CD14-positive monocyte (primary cell): Measurements from ENCODE around the gene ADO. TPM values are rescaled to one million over a fixed set of nuclear protein-coding genes. Genes with fewer than 3 reads are reported as not detected.

Experiments
- DNase-seq, 3 donors: peaks; one replicate each; pipeline ENCODE4 v3.0.0-alpha.2; 2011 to 2022
- H2AFZ ChIP-seq: 2 replicates; pipeline ENCODE4 v1.6.0; 2012; ENCODE audit warnings: mild to moderate bottlenecking, low read depth, low read length, inconsistent platforms; ENCODE audit not compliant: insufficient read depth, poor library complexity, severe bottlenecking
- H3K27ac ChIP-seq, 2 donors: 1 replicate in 1 of 2; 2 replicates in 1 of 2; pipeline ENCODE4 v1.5.1; 2012 to 2013; ENCODE audit warnings: low read length in 2 of 2, control low read depth in 1 of 2, inconsistent platforms in 1 of 2, low read depth in 1 of 2, mild to moderate bottlenecking in 1 of 2
- H3K27me3 ChIP-seq, 2 donors: one replicate each; pipeline versions ENCODE4 v1.6.0 to v1.6.1; 2011 to 2013; ENCODE audit warnings: low read length in 2 of 2; ENCODE audit not compliant: control insufficient read depth in 2 of 2, insufficient read depth in 2 of 2
- H3K36me3 ChIP-seq, 2 donors: replicated peaks in 1 of 2; 1 replicate in 1 of 2; 2 replicates in 1 of 2; pipeline versions ENCODE4 v1.5.1 to v1.6.1; 2012 to 2013; ENCODE audit warnings: low read length in 2 of 2, control low read depth in 1 of 2, inconsistent platforms in 1 of 2, mild to moderate bottlenecking in 1 of 2; ENCODE audit not compliant: insufficient read depth in 2 of 2, control insufficient read depth in 1 of 2
- H3K4me1 ChIP-seq, 2 donors: 1 replicate in 1 of 2; 2 replicates in 1 of 2; pipeline versions ENCODE4 v1.5.1 to v1.6.1; 2012 to 2013; ENCODE audit warnings: low read length in 2 of 2, control low read depth in 1 of 2, inconsistent platforms in 1 of 2, mild to moderate bottlenecking in 1 of 2, moderate library complexity in 1 of 2; ENCODE audit not compliant: insufficient read depth in 2 of 2, control insufficient read depth in 1 of 2
- H3K4me2 ChIP-seq: replicated peaks from 2 replicates; pipeline ENCODE3; 2012; ENCODE audit warnings: low read length, moderate library complexity, mild to moderate bottlenecking; ENCODE audit not compliant: poor library complexity, severe bottlenecking; ENCODE audit errors: extremely low read depth
- H3K4me3 ChIP-seq, 3 experiments: fragments of 200-600 bp in 1 of 3; sonication (generic) in 1 of 3; replicated peaks in 1 of 3; 1 replicate in 2 of 3; 2 replicates in 1 of 3; pipeline ENCODE4 v1.5.1; 2011 to 2013; ENCODE audit warnings: low read length in 3 of 3, mild to moderate bottlenecking in 3 of 3, control low read depth in 2 of 3, low read depth in 2 of 3, inconsistent platforms in 1 of 3, moderate library complexity in 1 of 3
- H3K79me2 ChIP-seq: 2 replicates; pipeline ENCODE4 v1.6.0; 2012; ENCODE audit warnings: mild to moderate bottlenecking, control low read depth, inconsistent platforms, low read length, moderate library complexity; ENCODE audit not compliant: insufficient read depth
- H3K9ac ChIP-seq: 2 replicates; pipeline ENCODE4 v1.6.0; 2017; ENCODE audit warnings: low read length, mild to moderate bottlenecking; ENCODE audit not compliant: insufficient read depth, poor library complexity, severe bottlenecking
- H3K9me3 ChIP-seq, 2 donors: replicated peaks in 1 of 2; 1 replicate in 1 of 2; 2 replicates in 1 of 2; pipeline versions ENCODE4 v1.5.1 to v1.6.1; 2012 to 2013; ENCODE audit warnings: low read length in 2 of 2, control low read depth in 1 of 2; ENCODE audit not compliant: control insufficient read depth in 1 of 2, insufficient read depth in 1 of 2
- H4K20me1 ChIP-seq: 2 replicates; pipeline ENCODE4 v1.6.0; 2012; ENCODE audit warnings: mild to moderate bottlenecking, low read length, control low read depth, moderate library complexity; ENCODE audit not compliant: insufficient read depth
- H3K27ac Mint-ChIP-seq, 7 donors: one replicate each; pipeline ENCODE4 v1.8.0; 2020; ENCODE audit warnings: mild to moderate bottlenecking in 7 of 7, mixed read lengths in 7 of 7, moderate library complexity in 6 of 7, inconsistent platforms in 2 of 7
- H3K27me3 Mint-ChIP-seq, 3 donors: one replicate each; pipeline ENCODE4 v1.8.0; 2021 to 2022; ENCODE audit warnings: low read depth in 3 of 3, mild to moderate bottlenecking in 3 of 3, mixed read lengths in 3 of 3, moderate library complexity in 3 of 3, inconsistent platforms in 1 of 3
- H3K36me3 Mint-ChIP-seq, 2 donors: one replicate each; pipeline ENCODE4 v1.8.0; 2020; ENCODE audit warnings: mixed read lengths in 2 of 2, inconsistent platforms in 1 of 2, mild to moderate bottlenecking in 1 of 2
- H3K4me1 Mint-ChIP-seq: one replicate; pipeline ENCODE4 v1.8.0; 2020; ENCODE audit warnings: mild to moderate bottlenecking, mixed read lengths
- H3K4me3 Mint-ChIP-seq, 2 donors: one replicate each; pipeline ENCODE4 v1.8.0; 2020; ENCODE audit warnings: mild to moderate bottlenecking in 2 of 2, mixed read lengths in 2 of 2, moderate library complexity in 1 of 2
- H3K9me3 Mint-ChIP-seq, 7 donors: one replicate each; pipeline ENCODE4 v1.8.0; 2020 to 2022; ENCODE audit warnings: mixed read lengths in 7 of 7, mild to moderate bottlenecking in 6 of 7, moderate library complexity in 6 of 7, inconsistent platforms in 2 of 7
- WGBS: methylation state at CpG from one replicate; pipeline ENCODE4 v1.1.5; 2013; ENCODE audit warnings: missing lambda C conversion rate; ENCODE audit not compliant: insufficient coverage; 5-methylcytosine and 5-hydroxymethylcytosine counted together
- intact Hi-C, 2 donors: fragments of 100-400 bp; cut with micrococcal nuclease; formaldehyde crosslinking; loops; one replicate each; pipeline versions ENCODE4 v1.15.0 to v1.15.1; 2023
- polyA plus RNA-seq, 3 donors: library from polyadenylated mRNA; depleted of rRNA in 1 of 3; unstranded in 2 of 3; stranded (reverse) in 1 of 3; fragments of 300-500 nt in 2 of 3; fragments of >200 nt in 1 of 3; fragmentation: Illumina TruSeq in 2 of 3; gene quantifications; 1 replicate in 2 of 3; 2 replicates in 1 of 3; pipeline ENCODE4 v1.2.3, GENCODE V29; 2012 to 2021
- TF ChIP-seq, protein P1 (sequence below): fragments of 200-600 bp; IDR thresholded peaks from one replicate; pipeline ENCODE4 v1.8.0; 2022; ENCODE audit warnings: antibody characterized with exemption, mild to moderate bottlenecking

The ADO gene
- polyA plus RNA-seq, 3 donors = 5.7 to 7.0 (median 6.2) TPM

DNA sequence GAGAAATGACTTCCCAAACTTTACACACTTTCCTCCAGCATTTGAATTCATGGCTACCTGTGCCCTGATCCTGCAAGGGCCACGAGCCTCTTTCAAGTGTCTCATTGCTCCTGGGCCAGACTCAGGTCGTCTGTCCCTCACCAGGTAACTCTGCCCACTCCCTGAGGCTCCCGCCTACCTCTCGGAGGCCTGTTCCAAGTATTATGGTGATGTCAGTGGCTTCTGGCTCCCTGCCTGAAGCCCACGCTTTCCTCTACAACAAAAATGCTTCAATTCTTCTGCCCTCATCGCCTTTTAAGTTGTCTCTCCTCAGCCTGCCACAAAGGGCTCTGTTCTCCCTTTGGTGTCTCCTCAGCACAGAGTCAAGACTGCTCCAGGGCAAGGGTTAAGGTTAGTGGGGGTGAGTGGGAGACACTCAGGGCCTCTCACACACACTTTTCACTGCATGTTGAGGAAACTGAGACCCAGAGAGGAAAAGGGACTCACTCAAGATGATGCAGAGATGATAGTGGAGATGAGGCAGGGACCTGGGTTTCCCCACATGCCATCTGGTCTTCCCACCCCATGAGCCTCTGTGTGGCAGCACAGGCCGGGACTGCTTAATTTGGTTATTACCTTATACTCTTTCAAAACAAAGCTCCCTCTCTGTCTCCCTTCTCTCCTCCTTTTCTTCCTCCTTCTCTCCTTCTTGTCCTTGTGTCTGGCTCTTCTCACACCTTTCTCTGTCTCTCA lies 39.9 kb downstream of the ADO start:
- intact Hi-C loops = no loop called here

DNA sequence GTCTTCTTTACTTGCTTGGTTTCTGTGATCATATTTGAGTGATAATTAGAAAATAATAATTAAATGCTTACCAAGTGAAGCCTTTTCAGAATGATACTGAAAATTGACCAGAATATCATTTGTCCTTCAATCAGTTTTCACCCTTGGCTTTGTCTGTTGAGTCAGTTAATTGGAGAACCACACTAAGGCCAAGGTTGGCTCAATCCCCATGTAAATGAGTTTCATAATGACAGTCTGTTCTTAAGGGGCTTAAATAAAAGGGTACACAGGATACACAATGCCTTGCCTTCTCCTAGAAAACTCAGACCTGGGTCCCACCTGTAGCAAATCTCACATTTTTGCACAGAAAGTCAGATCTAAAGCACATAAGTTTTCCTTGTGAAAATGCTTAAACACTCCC lies 42.9 kb downstream of the ADO start:
- peaks cover 1 to 6% (median 5%) of the 10 kb centered on the region in 3 donors for H3K27me3 Mint-ChIP-seq
- Histone ChIP-seq H3K36me3 (no peaks in the 10 kb centered on the region), H3K4me3 (no peak overlapping the region), H3K4me1 (peaks cover 16 to 25% of the 10 kb centered on the region in 2 donors), H4K20me1 (no peaks in the 10 kb centered on the region), H3K9ac (no peak overlapping the region), H3K79me2 (no peaks in the 10 kb centered on the region), H3K4me2 (no peak overlapping the region), H3K27ac (no peak overlapping the region), H3K9me3 (peaks cover 8 to 16% of the 10 kb centered on the region in 2 donors), H3K27me3 (no peaks in the 10 kb centered on the region), H2AFZ (no peak overlapping the region)
- no peak for DNase-seq
- intact Hi-C loops = no loop called here
- peaks cover 7 to 27% (median 23%) of the 10 kb centered on the region in 7 donors for H3K9me3 Mint-ChIP-seq
- H3K36me3 Mint-ChIP-seq = no peaks in the 10 kb centered on the region
- H3K27ac Mint-ChIP-seq = no peak overlapping the region
- H3K4me1 Mint-ChIP-seq = peaks cover 25% of the 10 kb centered on the region
- no peak overlapping the region for H3K4me3 Mint-ChIP-seq
- TF ChIP-seq, protein P1, sequence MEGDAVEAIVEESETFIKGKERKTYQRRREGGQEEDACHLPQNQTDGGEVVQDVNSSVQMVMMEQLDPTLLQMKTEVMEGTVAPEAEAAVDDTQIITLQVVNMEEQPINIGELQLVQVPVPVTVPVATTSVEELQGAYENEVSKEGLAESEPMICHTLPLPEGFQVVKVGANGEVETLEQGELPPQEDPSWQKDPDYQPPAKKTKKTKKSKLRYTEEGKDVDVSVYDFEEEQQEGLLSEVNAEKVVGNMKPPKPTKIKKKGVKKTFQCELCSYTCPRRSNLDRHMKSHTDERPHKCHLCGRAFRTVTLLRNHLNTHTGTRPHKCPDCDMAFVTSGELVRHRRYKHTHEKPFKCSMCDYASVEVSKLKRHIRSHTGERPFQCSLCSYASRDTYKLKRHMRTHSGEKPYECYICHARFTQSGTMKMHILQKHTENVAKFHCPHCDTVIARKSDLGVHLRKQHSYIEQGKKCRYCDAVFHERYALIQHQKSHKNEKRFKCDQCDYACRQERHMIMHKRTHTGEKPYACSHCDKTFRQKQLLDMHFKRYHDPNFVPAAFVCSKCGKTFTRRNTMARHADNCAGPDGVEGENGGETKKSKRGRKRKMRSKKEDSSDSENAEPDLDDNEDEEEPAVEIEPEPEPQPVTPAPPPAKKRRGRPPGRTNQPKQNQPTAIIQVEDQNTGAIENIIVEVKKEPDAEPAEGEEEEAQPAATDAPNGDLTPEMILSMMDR = no peak

More for the DNA sequence above, 39.9 kb downstream of the ADO start:
- Histone ChIP-seq H3K27ac (no peak overlapping the region), H3K79me2 (no peaks in the 10 kb centered on the region), H3K4me1 (peaks cover 3 to 5% of the 10 kb centered on the region in 2 donors), H3K4me2 (no peak overlapping the region), H3K9me3 (peaks cover 8 to 16% of the 10 kb centered on the region in 2 donors), H3K27me3 (no peaks in the 10 kb centered on the region), H2AFZ (no peak overlapping the region), H3K4me3 (no peak overlapping the region), H4K20me1 (no peaks in the 10 kb centered on the region), H3K9ac (no peak overlapping the region), H3K36me3 (no peaks in the 10 kb centered on the region)
- Mint-ChIP-seq H3K36me3 (no peaks in the 10 kb centered on the region), H3K4me1 (peaks cover 9% of the 10 kb centered on the region), H3K9me3 (peaks cover 7 to 27% (median 23%) of the 10 kb centered on the region in 7 donors), H3K27me3 (peaks cover 1 to 6% (median 5%) of the 10 kb centered on the region in 3 donors), H3K27ac (no peak overlapping the region), H3K4me3 (peak overlapping the region in 1 of 2 donors; percentile 4)
- no peak for DNase-seq
- WGBS = 90% methylated on average over 1 of the region's 7 CpGs
- TF ChIP-seq, protein P1 = no peak
